Heart left ventricle (tissue), 13 donors: ENCODE measurements around the gene MSRB3.

Source experiments
- POLR2A ChIP-seq, 2 donors: fragments of 450-650 bp; IDR thresholded peaks; one replicate each; pipeline ENCODE4 v1.6.1; 2017; ENCODE audit warnings: antibody characterized with exemption in 2 of 2, mild to moderate bottlenecking in 2 of 2, moderate library complexity in 2 of 2
- TF ChIP-seq, protein P1 (sequence below), 12 donors: fragments of 200-600 bp; sonication (generic) in 4 of 12; IDR thresholded peaks; one replicate each; pipeline versions ENCODE4 v1.5.0 to v1.8.0; 2018 to 2022; ENCODE audit warnings: antibody characterized with exemption in 12 of 12, mild to moderate bottlenecking in 5 of 12
- donor health status: ischemic (EF 13 %, LVEDD 7.1; RV severe dilation, severe dysfunction).
- donor health status: DM: no; HTN: yes; CAD: no.
- donor health status: DM: no; HTN: no; CAD: no.
- donor health status: ischemic (EF 25% LVEDD 6.9; RV normal size, moderate dysfunction).
- donor health status: ischemic (EF 25% LVEDD 5.7; RV mildly dilated, moderate dysfunction).
- donor health status: ischemic (EF 35%, LVEDD 5.7; RV mildly dilated, moderate dysfunction).
- donor health status: nonischemic (EF 11% LVEDD 7.7; RV severe dilation, severe dysfunction).
- donor health status: DM: yes; HTN: yes; CAD: no.
- donor health status: PGD.
- donor health status: ischemic (EF 29% LVEDD 5.4; RV normal size, mild dysfunction).
- donor health status: nonischemic (EF 23%, LVEDD 6.1; RV moderate dilation, normal function).

DNA sequence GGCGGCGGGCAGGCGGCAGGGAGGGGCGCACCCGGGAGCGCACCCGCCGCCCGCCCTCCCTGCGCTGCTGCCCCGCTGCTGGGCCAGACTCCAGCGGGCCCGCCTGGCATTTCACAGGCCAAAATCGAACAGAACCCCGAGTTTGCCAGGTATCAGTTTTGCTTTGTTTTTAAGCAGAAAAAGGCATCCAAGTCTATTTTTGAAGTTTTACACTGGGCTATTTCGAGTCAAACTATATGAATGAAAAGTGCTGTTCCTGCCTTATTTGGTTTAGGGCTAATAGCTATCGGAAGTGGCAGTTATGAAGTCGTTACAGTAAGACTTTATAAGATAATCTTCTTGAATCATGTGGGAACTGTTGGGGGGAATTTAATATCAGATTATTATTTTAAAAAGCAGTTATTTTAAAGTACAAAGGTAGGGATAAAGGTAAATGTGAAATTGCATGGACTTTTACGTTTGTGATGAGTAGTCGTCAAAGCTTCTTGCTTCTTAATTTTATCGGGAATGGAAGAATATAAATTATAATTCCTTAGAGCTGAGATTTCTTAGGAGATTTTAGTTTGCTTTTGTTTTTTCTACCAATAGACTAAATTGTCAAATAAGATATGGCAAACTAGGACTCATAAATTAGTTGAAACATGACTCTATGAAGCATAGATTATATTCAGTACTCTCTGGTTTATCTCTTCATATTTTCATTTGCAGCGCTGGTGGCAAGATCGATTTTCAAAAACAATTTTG lies 1.1 kb downstream of the MSRB3 start:
- TF ChIP-seq, protein P1, sequence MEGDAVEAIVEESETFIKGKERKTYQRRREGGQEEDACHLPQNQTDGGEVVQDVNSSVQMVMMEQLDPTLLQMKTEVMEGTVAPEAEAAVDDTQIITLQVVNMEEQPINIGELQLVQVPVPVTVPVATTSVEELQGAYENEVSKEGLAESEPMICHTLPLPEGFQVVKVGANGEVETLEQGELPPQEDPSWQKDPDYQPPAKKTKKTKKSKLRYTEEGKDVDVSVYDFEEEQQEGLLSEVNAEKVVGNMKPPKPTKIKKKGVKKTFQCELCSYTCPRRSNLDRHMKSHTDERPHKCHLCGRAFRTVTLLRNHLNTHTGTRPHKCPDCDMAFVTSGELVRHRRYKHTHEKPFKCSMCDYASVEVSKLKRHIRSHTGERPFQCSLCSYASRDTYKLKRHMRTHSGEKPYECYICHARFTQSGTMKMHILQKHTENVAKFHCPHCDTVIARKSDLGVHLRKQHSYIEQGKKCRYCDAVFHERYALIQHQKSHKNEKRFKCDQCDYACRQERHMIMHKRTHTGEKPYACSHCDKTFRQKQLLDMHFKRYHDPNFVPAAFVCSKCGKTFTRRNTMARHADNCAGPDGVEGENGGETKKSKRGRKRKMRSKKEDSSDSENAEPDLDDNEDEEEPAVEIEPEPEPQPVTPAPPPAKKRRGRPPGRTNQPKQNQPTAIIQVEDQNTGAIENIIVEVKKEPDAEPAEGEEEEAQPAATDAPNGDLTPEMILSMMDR (IDR thresholded peaks at IDR 0.05), result no peak
- TF ChIP-seq POLR2A (IDR thresholded peaks at IDR 0.05), result no peak
